H9 (cell line): ENCODE results near the gene BLMH. TPM values are rescaled to one million over a fixed set of nuclear protein-coding genes. Genes with fewer than 3 reads are reported as not detected.

Experiments used
- DNase-seq: peaks from one replicate; pipeline ENCODE4 v3.0.0-alpha.2; 2017
- H2AFZ ChIP-seq: one replicate; pipeline ENCODE4 v1.6.1; 2013; ENCODE audit warnings: mild to moderate bottlenecking, low read length, control low read depth, moderate library complexity
- H2AK5ac ChIP-seq: 2 replicates; pipeline ENCODE4 v1.6.1; 2013; ENCODE audit warnings: low read length, control low read depth, mixed read lengths; ENCODE audit not compliant: insufficient read length
- H2BK120ac ChIP-seq: one replicate; pipeline ENCODE4 v1.6.1; 2013; ENCODE audit warnings: low read depth, mild to moderate bottlenecking, low read length, control low read depth, inconsistent platforms; ENCODE audit not compliant: poor library complexity, severe bottlenecking
- H2BK12ac ChIP-seq: 2 replicates; pipeline ENCODE4 v1.6.1; 2013; ENCODE audit warnings: low read length, control low read depth, mixed read lengths, low read depth; ENCODE audit not compliant: insufficient read length
- H2BK15ac ChIP-seq: 2 replicates; pipeline ENCODE4 v1.6.1; 2013; ENCODE audit warnings: low read depth, low read length, control low read depth
- H2BK20ac ChIP-seq: one replicate; pipeline ENCODE4 v1.6.1; 2013; ENCODE audit warnings: low read depth, mild to moderate bottlenecking, low read length, control low read depth, inconsistent platforms; ENCODE audit not compliant: poor library complexity, severe bottlenecking
- H2BK5ac ChIP-seq: 2 replicates; pipeline ENCODE4 v1.6.1; 2013; ENCODE audit warnings: low read length, control low read depth, mixed read lengths; ENCODE audit not compliant: insufficient read length
- H3K14ac ChIP-seq: 2 replicates; pipeline ENCODE4 v1.6.1; 2013; ENCODE audit warnings: low read length, control low read depth; ENCODE audit not compliant: insufficient read depth
- H3K18ac ChIP-seq: 2 replicates; pipeline ENCODE4 v1.6.1; 2013; ENCODE audit warnings: low read depth, mild to moderate bottlenecking, mixed read lengths, low read length, control low read depth; ENCODE audit not compliant: insufficient read length
- H3K23ac ChIP-seq: 2 replicates; pipeline ENCODE4 v1.6.1; 2013; ENCODE audit warnings: low read length, control low read depth, mixed read lengths, low read depth; ENCODE audit not compliant: insufficient read length
- H3K23me2 ChIP-seq: 2 replicates; pipeline ENCODE4 v1.6.1; 2013; ENCODE audit warnings: low read depth, mild to moderate bottlenecking, mixed read lengths, low read length, control low read depth; ENCODE audit not compliant: insufficient read length, poor library complexity, severe bottlenecking
- H3K27ac ChIP-seq: 2 replicates; pipeline ENCODE4 v1.5.1; 2013; ENCODE audit warnings: low read length, control low read depth, mixed read lengths, low read depth; ENCODE audit not compliant: insufficient read length
- H3K27me3 ChIP-seq: 2 replicates; pipeline ENCODE4 v1.6.1; 2013; ENCODE audit warnings: low read length, control low read depth, inconsistent platforms; ENCODE audit not compliant: insufficient read depth
- H3K4ac ChIP-seq: 2 replicates; pipeline ENCODE4 v1.6.1; 2013; ENCODE audit warnings: low read depth, mild to moderate bottlenecking, control low read depth, inconsistent platforms, low read length, moderate library complexity
- H3K4me1 ChIP-seq: 2 replicates; pipeline ENCODE4 v1.6.1; 2013; ENCODE audit warnings: low read length, control low read depth, inconsistent platforms; ENCODE audit not compliant: insufficient read depth
- H3K4me2 ChIP-seq: 2 replicates; pipeline ENCODE4 v1.6.1; 2013; ENCODE audit warnings: low read length, control low read depth, mixed read lengths; ENCODE audit not compliant: insufficient read length, insufficient read depth
- H3K56ac ChIP-seq: 2 replicates; pipeline ENCODE4 v1.6.1; 2013; ENCODE audit warnings: low read depth, mild to moderate bottlenecking, mixed read lengths, low read length, control low read depth; ENCODE audit not compliant: insufficient read length
- H3K79me1 ChIP-seq: 2 replicates; pipeline ENCODE4 v1.6.1; 2013; ENCODE audit warnings: low read depth, mild to moderate bottlenecking, moderate library complexity, low read length, control low read depth, inconsistent platforms; ENCODE audit not compliant: insufficient read depth, poor library complexity, severe bottlenecking
- H3K79me2 ChIP-seq: 2 replicates; pipeline ENCODE4 v1.6.1; 2013; ENCODE audit warnings: low read length, control low read depth, inconsistent platforms; ENCODE audit not compliant: insufficient read depth
- H3K9ac ChIP-seq: 2 replicates; pipeline ENCODE4 v1.6.1; 2013; ENCODE audit warnings: low read length, control low read depth, mixed read lengths; ENCODE audit not compliant: insufficient read length; ENCODE audit errors: extremely low read depth
- H3K9me3 ChIP-seq: one replicate; pipeline ENCODE4 v1.6.1; 2013; ENCODE audit warnings: low read depth, low read length, inconsistent platforms; ENCODE audit not compliant: control insufficient read depth
- H3T11ph ChIP-seq: one replicate; pipeline ENCODE4 v1.6.1; 2013; ENCODE audit warnings: mild to moderate bottlenecking, low read length, control low read depth, inconsistent platforms
- H4K20me1 ChIP-seq: one replicate; pipeline ENCODE4 v1.6.1; 2013; ENCODE audit not compliant: control insufficient read depth, insufficient read length, insufficient read depth
- H4K5ac ChIP-seq: 2 replicates; pipeline ENCODE4 v1.6.1; 2013; ENCODE audit warnings: low read depth, mild to moderate bottlenecking, mixed read lengths, low read length, control low read depth; ENCODE audit not compliant: insufficient read length
- H4K8ac ChIP-seq: replicated peaks from 2 replicates; pipeline ENCODE4 v1.6.1; 2013; ENCODE audit warnings: low read length, control low read depth, mixed read lengths, low read depth; ENCODE audit not compliant: insufficient read length
- H4K91ac ChIP-seq: 2 replicates; pipeline ENCODE4 v1.6.1; 2013; ENCODE audit warnings: low read depth, mild to moderate bottlenecking, moderate library complexity, mixed read lengths, low read length, control low read depth; ENCODE audit not compliant: insufficient read length
- H3K27ac Mint-ChIP-seq, 3 experiments: 2 replicates in 2 of 3; 3 replicates in 1 of 3; pipeline ENCODE4 v1.8.0; 2020 to 2021; ENCODE audit warnings: mixed read lengths in 3 of 3, mild to moderate bottlenecking in 1 of 3, moderate library complexity in 1 of 3
- H3K27me3 Mint-ChIP-seq: 2 replicates; pipeline ENCODE4 v1.8.0; 2021; ENCODE audit warnings: low read depth, mild to moderate bottlenecking, moderate library complexity, mixed read lengths
- H3K36me3 Mint-ChIP-seq, 3 experiments: 2 replicates in 2 of 3; 3 replicates in 1 of 3; pipeline ENCODE4 v1.8.0; 2020 to 2021; ENCODE audit warnings: low read depth in 3 of 3, mixed read lengths in 3 of 3; ENCODE audit not compliant: insufficient read depth in 1 of 3
- H3K4me1 Mint-ChIP-seq, 2 experiments: 2 replicates each; pipeline ENCODE4 v1.8.0; 2020; ENCODE audit warnings: mixed read lengths in 2 of 2
- H3K4me3 Mint-ChIP-seq, 2 experiments: 2 replicates in 1 of 2; 3 replicates in 1 of 2; pipeline ENCODE4 v1.8.0; 2020 to 2021; ENCODE audit warnings: mild to moderate bottlenecking in 2 of 2, mixed read lengths in 2 of 2, moderate library complexity in 1 of 2
- H3K9me3 Mint-ChIP-seq, 2 experiments: 2 replicates in 1 of 2; 3 replicates in 1 of 2; pipeline ENCODE4 v1.8.0; 2020; ENCODE audit warnings: mild to moderate bottlenecking in 2 of 2, mixed read lengths in 2 of 2, moderate library complexity in 1 of 2
- CTCF ChIP-seq: fragments of 200-600 bp; sonication (generic); conservative IDR thresholded peaks from 3 replicates; pipeline ENCODE4 v1.8.0; 2021; ENCODE audit warnings: antibody characterized with exemption, mild to moderate bottlenecking
- WGBS: extraction: QIAGEN DNeasy Blood & Tissue Kit; methylation state at CpG from one replicate; pipeline ENCODE4 v1.1.7; 2013; ENCODE audit warnings: missing lambda C conversion rate, low lambda C conversion rate, mixed read lengths; ENCODE audit not compliant: insufficient read length; ENCODE audit errors: extremely low coverage; 5-methylcytosine and 5-hydroxymethylcytosine counted together
- total RNA-seq: library from RNA; stranded (reverse); gene quantifications from 2 replicates; pipeline ENCODE4 v1.2.1, GENCODE V29; 2021

BLMH gene
- total RNA-seq, 1 experiment from 2014 or later, result 74.7 TPM

GRCh38 chr17:30211371-30211770 lies 80.4 kb downstream of the BLMH start:
- Histone ChIP-seq H3K14ac (no peak overlapping the region), H3T11ph (no peak overlapping the region), H2AK5ac (no peak overlapping the region), H2BK120ac (no peak overlapping the region), H3K23ac (no peak overlapping the region), H3K79me2 (no peaks in the 10 kb centered on the region), H3K56ac (no peak overlapping the region), H3K9ac (no peak overlapping the region), H2AFZ (no peak overlapping the region), H3K9me3 (no peaks in the 10 kb centered on the region), H2BK5ac (no peak overlapping the region), H3K23me2 (no peaks in the 10 kb centered on the region), H4K91ac (no peak overlapping the region), H4K8ac (no peak overlapping the region), H3K79me1 (no peaks in the 10 kb centered on the region), H2BK20ac (no peak overlapping the region), H3K4me2 (no peak overlapping the region), H4K20me1 (no peaks in the 10 kb centered on the region), H3K18ac (no peak overlapping the region), H3K4me1 (no peaks in the 10 kb centered on the region), H3K27ac (no peak overlapping the region), H2BK12ac (no peak overlapping the region), H2BK15ac (no peak overlapping the region), H3K4ac (no peak overlapping the region), H4K5ac (no peak overlapping the region), H3K27me3 (no peaks in the 10 kb centered on the region)
- no CpG with 5 or more reads among the region's 6 CpGs for WGBS
- no peak for DNase-seq
- Mint-ChIP-seq H3K4me3 (no peak overlapping the region), H3K27ac (no peak overlapping the region), H3K36me3 (no peaks in the 10 kb centered on the region), H3K9me3 (peaks cover 0 to 3% of the 10 kb centered on the region in 2 experiments; a peak in 1 of 5 replicates), H3K27me3 (no peaks in the 10 kb centered on the region; the same call in none of the 2 replicates), H3K4me1 (peaks cover 0 to 5% of the 10 kb centered on the region in 2 experiments; a peak in 1 of 4 replicates)
- no peak for TF ChIP-seq CTCF
